Esophagus muscularis mucosa (tissue), 4 donors: ENCODE data around the gene LRMDA. TPM values are rescaled to one million over a fixed set of nuclear protein-coding genes. Genes with fewer than 3 reads are reported as not detected.
A peak's percentile ranks its signal among the peaks of the same experiment; 100 is the strongest.
"Not testable (repeated sequence)": the region's sequence is repeated elsewhere in the genome, so short reads cannot be mapped to it uniquely, and the experiment has no call there.

Source experiments
- DNase-seq: peaks from one replicate; pipeline ENCODE4 v3.0.0-alpha.2; 2017; ENCODE audit errors: extremely low spot score
- H3K27ac ChIP-seq, 4 donors: fragments of 200-600 bp; sonication (generic); replicated peaks in 1 of 4; 1 replicate in 3 of 4; 2 replicates in 1 of 4; pipeline ENCODE4 v1.5.1; 2016 to 2019; ENCODE audit warnings: mild to moderate bottlenecking in 1 of 4
- H3K27me3 ChIP-seq, 4 donors: fragments of 200-600 bp; sonication (generic); one replicate each; pipeline versions ENCODE4 v1.5.1 to v1.6.0; 2016 to 2019
- H3K36me3 ChIP-seq, 4 donors: fragments of 200-600 bp; sonication (generic); one replicate each; pipeline ENCODE4 v1.5.1; 2016 to 2019
- H3K4me1 ChIP-seq, 4 donors: fragments of 200-600 bp; sonication (generic); one replicate each; pipeline ENCODE4 v1.5.1; 2016 to 2019
- H3K4me3 ChIP-seq, 4 donors: fragments of 200-600 bp; sonication (generic); 1 replicate in 2 of 4; 2 replicates in 2 of 4; pipeline ENCODE4 v1.5.1; 2016 to 2019; ENCODE audit warnings: mild to moderate bottlenecking in 4 of 4, moderate library complexity in 1 of 4
- H3K9me3 ChIP-seq, 4 donors: fragments of 200-600 bp; sonication (generic); 1 replicate in 3 of 4; 2 replicates in 1 of 4; pipeline ENCODE4 v1.5.1; 2016 to 2019
- CTCF ChIP-seq, 3 experiments: fragments of 200-600 bp in 2 of 3; fragments of 450-650 bp in 1 of 3; sonication (generic) in 2 of 3; IDR thresholded peaks; one replicate each; pipeline ENCODE4 v1.5.1; 2017 to 2019; ENCODE audit warnings: antibody characterized with exemption in 3 of 3, mild to moderate bottlenecking in 2 of 3, moderate library complexity in 1 of 3
- EP300 ChIP-seq: sonication (generic); formaldehyde crosslinking; IDR thresholded peaks from one replicate; pipeline ENCODE4 v1.6.1; 2017; ENCODE audit warnings: antibody characterized with exemption
- POLR2A ChIP-seq: fragments of 450-650 bp; IDR thresholded peaks from one replicate; pipeline ENCODE4 v1.6.1; 2017; ENCODE audit warnings: antibody characterized with exemption, moderate library complexity, mild to moderate bottlenecking, low read depth
- POLR2AphosphoS5 ChIP-seq, 2 donors: sonication (generic); formaldehyde crosslinking; IDR thresholded peaks; one replicate each; pipeline ENCODE4 v1.6.1; 2017; ENCODE audit warnings: antibody characterized with exemption in 2 of 2
- WGBS: methylation state at CpG from one replicate; pipeline ENCODE4 v1.1.5; 2018; 5-methylcytosine and 5-hydroxymethylcytosine counted together
- intact Hi-C: fragments of 100-400 bp; cut with DNase I; formaldehyde crosslinking; loops from one replicate; pipeline ENCODE4 v1.15.1; 2023
- total RNA-seq, 4 donors: library from RNA; depleted of rRNA; stranded (reverse); fragments of >200 nt; gene quantifications; one replicate each; pipeline versions ENCODE4 v1.1.0 to v1.2.1, GENCODE V29; 2016

LRMDA gene
- total RNA-seq, 4 donors from 2014 or later, result 14.3 to 34.9 (median 26.5) TPM

DNA sequence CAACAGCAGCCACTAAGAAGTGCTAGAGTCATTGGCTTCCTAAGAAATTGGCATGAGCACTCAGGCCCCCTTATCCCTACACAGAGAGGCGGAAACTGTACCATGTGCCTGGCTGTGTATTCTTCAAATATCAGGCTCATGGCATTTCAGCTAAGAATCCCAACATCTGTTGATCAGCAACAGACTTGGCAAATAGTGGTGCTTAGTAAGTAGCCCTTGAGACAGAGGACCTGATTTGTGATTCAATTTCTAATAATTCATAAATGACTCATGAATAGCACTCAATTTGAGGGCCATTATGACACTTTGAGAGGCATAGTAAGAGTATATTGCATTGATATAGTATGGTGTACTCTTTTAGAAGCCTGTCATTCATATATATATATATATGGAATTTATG, 309.1 kb downstream of the LRMDA start:
- Histone ChIP-seq H3K9me3 (no peaks in the 10 kb centered on the region), H3K27ac (no peak overlapping the region), H3K27me3 (no peaks in the 10 kb centered on the region), H3K36me3 (no peaks in the 10 kb centered on the region), H3K4me1 (peaks cover 0 to 25% (median 23%) of the 10 kb centered on the region in 4 donors), H3K4me3 (no peak overlapping the region)
- 100% methylated on average over 1 of the region's 1 CpG for WGBS
- DNase-seq, result no peak
- TF ChIP-seq POLR2A, result no peak
- TF ChIP-seq EP300, result no peak
- no peak for TF ChIP-seq POLR2AphosphoS5 (IDR thresholded peaks at IDR 0.05)
- intact Hi-C loops, result no loop called here

DNA sequence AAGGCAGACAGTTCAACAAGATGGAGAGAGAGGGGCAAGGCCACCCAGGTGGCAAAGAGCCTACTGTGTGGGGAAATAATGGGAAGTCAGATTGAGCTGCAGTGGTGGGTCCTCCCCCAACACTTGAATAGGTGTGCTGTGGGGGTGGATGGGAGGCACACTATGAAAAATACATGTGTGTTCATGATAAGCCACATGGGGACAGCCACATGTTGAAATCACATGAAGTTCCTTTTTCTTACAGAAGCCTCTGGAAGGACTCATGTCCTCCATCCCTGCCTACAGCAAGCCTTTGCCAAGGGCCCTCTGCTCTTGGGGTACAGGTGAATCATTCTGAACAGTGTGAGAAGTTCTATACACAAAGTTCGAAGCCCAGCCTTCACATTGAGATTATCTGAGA, 310.9 kb downstream of the LRMDA start:
- 94% methylated on average over 1 of the region's 1 CpG for WGBS
- H3K4me1 ChIP-seq, result peaks cover 0 to 25% (median 23%) of the 10 kb centered on the region in 4 donors
- H3K27ac ChIP-seq, result no peak overlapping the region
- H3K9me3 ChIP-seq, result no peaks in the 10 kb centered on the region
- no peak for DNase-seq
- TF ChIP-seq POLR2A, result no peak
- TF ChIP-seq EP300, result no peak
- TF ChIP-seq CTCF (IDR thresholded peaks at IDR 0.05), result no peak
- no peak for TF ChIP-seq POLR2AphosphoS5 (IDR thresholded peaks at IDR 0.05)
- intact Hi-C loops, result no loop called here
- H3K4me3 ChIP-seq, result no peak overlapping the region
- H3K36me3 ChIP-seq, result no peaks in the 10 kb centered on the region
- H3K27me3 ChIP-seq, result no peaks in the 10 kb centered on the region

GRCh38 chr10:75743291-75743778, 311.9 kb downstream of the LRMDA start:
- peak; percentile 42 for DNase-seq
- peak overlapping the region in 1 of 4 donors; percentile 32 for H3K4me3 ChIP-seq
- peaks cover 0 to 25% (median 23%) of the 10 kb centered on the region in 4 donors for H3K4me1 ChIP-seq
- no peaks in the 10 kb centered on the region for H3K9me3 ChIP-seq
- intact Hi-C loops, result no loop called here
- no peaks in the 10 kb centered on the region for H3K27me3 ChIP-seq
- 49% methylated on average over 9 of the region's 9 CpGs for WGBS
- H3K36me3 ChIP-seq, result no peaks in the 10 kb centered on the region
- TF ChIP-seq EP300 (no peak), CTCF (IDR thresholded peaks at IDR 0.05) (no peak), POLR2A (no peak), POLR2AphosphoS5 (IDR thresholded peaks at IDR 0.05) (no peak)
- peak overlapping the region; percentile 45 to 70 (median 64) for H3K27ac ChIP-seq

DNA sequence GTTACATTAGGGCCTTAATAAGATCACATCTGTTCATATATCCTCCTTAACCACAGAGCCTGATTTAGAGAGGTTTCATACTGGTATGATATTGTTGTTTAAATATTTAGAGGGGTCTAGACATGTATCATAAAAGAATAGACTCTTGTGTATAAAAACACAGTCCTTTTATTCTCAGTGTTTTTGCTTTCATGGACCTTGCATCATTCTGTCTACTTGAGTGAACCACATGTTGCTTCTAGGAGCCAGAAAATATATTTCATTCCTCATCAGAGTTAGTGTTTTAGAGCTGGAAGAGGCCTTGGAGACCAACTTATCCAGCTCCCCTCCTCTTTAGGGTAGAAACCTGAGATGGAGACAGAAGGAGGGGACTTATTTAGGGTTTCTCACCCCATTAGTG, 312.8 kb downstream of the LRMDA start:
- intact Hi-C loops, result no loop called here
- H3K36me3 ChIP-seq, result no peaks in the 10 kb centered on the region
- H3K27me3 ChIP-seq, result no peaks in the 10 kb centered on the region
- H3K4me3 ChIP-seq, result no peak overlapping the region
- H3K4me1 ChIP-seq, result peaks cover 0 to 25% (median 23%) of the 10 kb centered on the region in 4 donors
- DNase-seq, result no peak
- no peaks in the 10 kb centered on the region for H3K9me3 ChIP-seq
- no peak for TF ChIP-seq POLR2AphosphoS5 (IDR thresholded peaks at IDR 0.05)
- TF ChIP-seq POLR2A, result no peak
- TF ChIP-seq CTCF (IDR thresholded peaks at IDR 0.05), result no peak
- TF ChIP-seq EP300, result no peak
- H3K27ac ChIP-seq, result no peak overlapping the region

DNA sequence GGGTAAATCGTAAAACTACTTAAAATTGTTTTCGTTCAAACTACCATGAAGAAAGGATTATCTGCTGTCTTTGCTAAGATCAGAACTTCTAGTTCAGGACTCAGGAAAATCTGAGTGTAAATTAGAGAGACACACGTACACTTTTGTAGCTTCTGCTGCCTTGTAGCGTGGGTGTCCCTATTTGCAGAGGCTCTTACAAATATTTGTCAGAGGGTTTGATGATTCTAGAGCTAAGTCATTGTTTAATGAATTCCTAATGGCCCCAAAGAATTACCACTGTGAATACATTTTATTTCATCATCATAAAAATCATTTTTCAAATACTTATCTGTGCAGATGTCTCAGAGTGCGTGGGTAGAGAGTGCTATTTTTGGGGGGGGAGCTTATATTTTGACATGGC, 314.9 kb downstream of the LRMDA start:
- Histone ChIP-seq H3K4me1 (peaks cover 0 to 25% (median 23%) of the 10 kb centered on the region in 4 donors), H3K36me3 (no peaks in the 10 kb centered on the region), H3K27ac (no peak overlapping the region), H3K9me3 (no peaks in the 10 kb centered on the region), H3K4me3 (no peak overlapping the region), H3K27me3 (no peaks in the 10 kb centered on the region)
- no peak for DNase-seq
- WGBS, result 84% methylated on average over 5 of the region's 5 CpGs
- intact Hi-C loops, result no loop called here
- TF ChIP-seq POLR2AphosphoS5 (IDR thresholded peaks at IDR 0.05) (no peak), CTCF (IDR thresholded peaks at IDR 0.05) (no peak), EP300 (no peak), POLR2A (no peak)

DNA sequence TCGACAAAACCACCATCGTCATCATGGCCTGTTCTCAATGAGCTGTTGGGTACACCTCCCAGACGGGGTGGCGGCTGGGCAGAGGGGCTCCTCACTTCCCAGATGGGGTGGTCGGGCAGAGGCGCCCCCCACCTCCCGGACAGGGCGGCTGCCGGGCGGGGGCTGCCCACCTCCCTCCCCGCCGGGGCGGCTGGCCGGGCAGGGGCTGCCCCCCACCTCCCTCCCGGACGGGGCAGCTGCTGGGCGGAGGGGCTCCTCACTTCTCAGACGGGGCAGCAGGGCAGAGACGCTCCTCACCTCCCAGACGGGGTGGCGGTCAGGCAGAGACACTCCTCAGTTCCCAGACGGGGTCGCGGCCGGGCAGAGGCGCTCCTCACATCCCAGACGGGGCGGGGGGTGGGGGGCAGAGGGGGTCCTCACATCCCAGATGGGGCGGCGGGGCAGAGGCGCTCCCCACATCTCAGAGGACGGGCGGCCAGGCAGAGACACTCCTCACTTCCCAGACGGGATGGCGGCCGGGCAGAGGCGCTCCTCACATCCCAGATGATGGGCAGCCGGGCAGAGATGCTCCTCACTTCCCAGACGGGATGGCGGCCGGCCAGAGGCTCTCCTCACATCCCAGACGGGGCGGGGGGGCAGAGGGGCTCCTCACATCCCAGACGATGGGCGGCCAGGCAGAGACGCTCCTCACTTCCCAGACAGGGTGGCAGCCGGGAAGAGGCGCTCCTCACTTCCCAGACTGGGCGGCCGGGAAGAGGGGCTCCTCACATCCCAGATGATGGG, 318.9 kb downstream of the LRMDA start:
- DNase-seq, H3K4me3 ChIP-seq, H3K9me3 ChIP-seq, H3K27ac ChIP-seq, H3K36me3 ChIP-seq, H3K27me3 ChIP-seq, H3K4me1 ChIP-seq, intact Hi-C loops: not testable (repeated sequence)
- 97% methylated on average over 28 of the region's 50 CpGs for WGBS
